HepG2 (cell line): Measurements from ENCODE around the gene TMEM239. TPM values are rescaled to one million over a fixed set of nuclear protein-coding genes. Genes with fewer than 3 reads are reported as not detected.

Experiments used
- ARHGAP35 ChIP-seq: sonication (generic); formaldehyde crosslinking; IDR thresholded peaks from 2 replicates; pipeline ENCODE4 v1.9.0; 2022; ENCODE audit warnings: mild to moderate bottlenecking, inconsistent platforms, moderate library complexity, missing genetic modification reagents, borderline replicate concordance
- ATM ChIP-seq: fragments of 450-650 bp; IDR thresholded peaks from 2 replicates; pipeline ENCODE4 v1.7.1; 2017; ENCODE audit warnings: mild to moderate bottlenecking, borderline replicate concordance
- CBX1 ChIP-seq: IDR thresholded peaks from one replicate; pipeline ENCODE4 v1.6.1; 2016; ENCODE audit warnings: antibody characterized with exemption, low read depth
- DDIT3 ChIP-seq: sonication (generic); formaldehyde crosslinking; IDR thresholded peaks from 2 replicates; pipeline ENCODE4 v1.4.0; 2020; ENCODE audit warnings: mild to moderate bottlenecking, missing genetic modification reagents
- FOXP1 ChIP-seq, 2 experiments: fragments of 450-650 bp in 1 of 2; IDR thresholded peaks; 2 replicates each; pipeline ENCODE4 v1.6.1; 2017 to 2018; ENCODE audit warnings: antibody characterized with exemption in 1 of 2
- GPN1 ChIP-seq: sonication (generic); formaldehyde crosslinking; IDR thresholded peaks from 2 replicates; pipeline ENCODE4 v1.5.1; 2020; ENCODE audit warnings: missing genetic modification reagents, borderline replicate concordance
- HOMEZ ChIP-seq: IDR thresholded peaks from 2 replicates; pipeline ENCODE4 v1.6.1; 2016; ENCODE audit warnings: low read depth
- KLF15 ChIP-seq: sonication (generic); formaldehyde crosslinking; IDR thresholded peaks from 2 replicates; pipeline ENCODE4 v1.8.1; 2023; ENCODE audit warnings: borderline replicate concordance, mild to moderate bottlenecking, inconsistent platforms, missing genetic modification reagents, mixed read lengths
- NONO ChIP-seq, 2 experiments: fragments of 450-650 bp in 1 of 2; sonication (generic) in 1 of 2; formaldehyde crosslinking in 1 of 2; IDR thresholded peaks in 1 of 2; conservative IDR thresholded peaks in 1 of 2; 2 replicates each; pipeline versions ENCODE4 v1.6.1 to v1.8.0; 2017 to 2022; ENCODE audit warnings: mild to moderate bottlenecking in 1 of 2, missing genetic modification reagents in 1 of 2, moderate library complexity in 1 of 2
- SRF ChIP-seq: IDR thresholded peaks from 2 replicates; pipeline ENCODE4 v1.6.1; 2011; ENCODE audit warnings: mild to moderate bottlenecking, low read depth, low read length, moderate library complexity
- U2AF2 ChIP-seq: fragments of 200-400 bp; formaldehyde crosslinking; IDR thresholded peaks from 2 replicates; pipeline ENCODE4 v1.6.1; 2017; ENCODE audit warnings: low read depth, mild to moderate bottlenecking, low read length
- ZFYVE20 ChIP-seq: sonication (generic); formaldehyde crosslinking; IDR thresholded peaks from 2 replicates; pipeline ENCODE4 v1.8.0; 2023; ENCODE audit warnings: low read depth, mild to moderate bottlenecking, moderate library complexity, missing genetic modification reagents, borderline replicate concordance
- ZMYM3 ChIP-seq: sonication (generic); formaldehyde crosslinking; IDR thresholded peaks from 2 replicates; pipeline ENCODE4 v1.5.1; 2020; ENCODE audit warnings: mild to moderate bottlenecking, missing genetic modification reagents
- ZNF597 ChIP-seq: sonication (generic); formaldehyde crosslinking; IDR thresholded peaks from 2 replicates; pipeline ENCODE4 v1.5.0; 2020; ENCODE audit warnings: missing genetic modification reagents
- ZNF660 ChIP-seq: sonication (generic); formaldehyde crosslinking; IDR thresholded peaks from 2 replicates; pipeline ENCODE4 v1.5.1; 2020; ENCODE audit warnings: mild to moderate bottlenecking, low read depth, missing genetic modification reagents, borderline replicate concordance
- ZNF687 ChIP-seq: sonication (generic); formaldehyde crosslinking; IDR thresholded peaks from 2 replicates; pipeline ENCODE4 v1.5.1; 2020; ENCODE audit warnings: mild to moderate bottlenecking, missing genetic modification reagents, moderate library complexity
- ZNF75D ChIP-seq: sonication (generic); formaldehyde crosslinking; IDR thresholded peaks from 2 replicates; pipeline ENCODE4 v1.8.1; 2023; ENCODE audit warnings: missing genetic modification reagents, mild to moderate bottlenecking, borderline replicate concordance
- ZNF788 ChIP-seq: sonication (generic); formaldehyde crosslinking; IDR thresholded peaks from 2 replicates; pipeline ENCODE4 v1.5.0; 2020; ENCODE audit warnings: mild to moderate bottlenecking, missing genetic modification reagents, borderline replicate concordance
- polyA plus RNA-seq, 8 experiments: library from polyadenylated mRNA; depleted of rRNA in 3 of 8; stranded (reverse) in 7 of 8; unstranded in 1 of 8; fragments of >200 nt; fragmentation: Illumina TruSeq in 4 of 8; extraction: Trizol in 4 of 8; gene quantifications; 2 replicates each; pipeline versions ENCODE4 v1.2.1 to v1.2.3, GENCODE V29; 2011 to 2016; ENCODE audit warnings: low read depth in 4 of 8, missing spikeins in 1 of 8, mixed read lengths in 1 of 8; ENCODE audit not compliant: insufficient read depth in 1 of 8
- total RNA-seq, 5 experiments: library from RNA; depleted of rRNA; stranded (reverse); fragments of >200 nt; fragmentation: Illumina TruSeq; extraction: Trizol; gene quantifications; 2 replicates each; pipeline ENCODE4 v1.2.3, GENCODE V29; 2016; ENCODE audit warnings: low read depth in 1 of 5
- TF ChIP-seq, protein P1 (sequence below): sonication (generic); formaldehyde crosslinking; IDR thresholded peaks from 2 replicates; pipeline ENCODE4 v1.4.0; 2020; ENCODE audit warnings: missing genetic modification reagents

Gene TMEM239
- total and polyA plus RNA-seq, 2 of the 13 experiments (the other 11 are each of a cell fraction or from before 2014, with no cell fraction given), result not detected

DNA sequence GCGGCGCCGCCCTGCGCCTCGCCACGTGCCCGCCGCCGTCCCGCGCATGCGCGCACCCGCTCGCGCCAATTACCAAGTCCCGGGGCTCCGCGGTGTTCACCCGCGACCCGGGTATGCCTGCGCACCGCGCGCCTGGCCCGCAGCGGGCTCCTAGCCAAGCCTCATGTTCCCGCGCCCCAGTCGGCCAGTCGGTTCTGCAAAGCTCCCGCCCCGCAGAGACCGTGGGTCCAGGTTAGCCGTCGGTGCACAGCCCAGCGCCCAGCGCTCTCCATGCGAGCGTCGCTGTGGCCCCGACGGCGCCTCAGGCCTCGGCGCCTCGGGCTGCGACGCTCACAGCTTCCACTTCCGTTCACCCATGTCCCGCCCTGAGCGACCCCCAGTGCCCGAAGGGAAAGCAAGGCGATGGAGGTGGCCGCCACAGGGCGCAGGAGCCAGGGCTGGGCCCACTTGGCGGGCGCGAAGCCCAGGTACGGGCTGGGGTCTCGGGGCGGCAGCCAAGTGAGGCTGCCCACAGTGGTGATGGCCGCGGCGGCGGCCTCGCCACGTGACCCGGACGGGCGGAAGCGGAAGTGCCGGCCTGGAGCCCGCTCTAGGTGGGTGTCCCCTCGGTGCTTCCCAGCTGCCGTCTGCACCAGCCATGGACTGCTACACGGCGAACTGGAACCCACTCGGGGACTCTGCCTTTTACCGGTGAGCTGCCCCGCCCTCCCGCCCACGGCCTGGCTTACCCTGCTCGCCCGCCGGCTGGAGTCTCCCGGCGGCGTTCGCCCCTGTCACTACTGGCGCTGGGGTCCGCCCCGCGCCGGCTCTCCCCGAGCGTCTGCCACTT is 24.2 kb downstream of the TMEM239 start, which contains the start of the genes PCED1A and VPS16 (continued):
- TF ChIP-seq ZFYVE20 (peak; percentile 97; the same call in 1 of the 2 replicates), CBX1 (peak; percentile 90), ZNF75D (no peak), ZMYM3 (CRISPR knock-in tag) (0 out of 2 replicates have a peak, but pooled peaks have one; percentile 20), NONO (IDR thresholded peaks at IDR 0.05) (no peak), NONO (CRISPR knock-in tag; conservative IDR thresholded peaks at IDR 0.05) (peak; percentile 98), ZNF597 (CRISPR knock-in tag) (no peak), HOMEZ (CRISPR knock-in tag) (peak; percentile 55), GPN1 (CRISPR knock-in tag) (peak; percentile 41; the same call in 1 of the 2 replicates), KLF15 (peak; percentile 95), ZNF660 (CRISPR knock-in tag) (no peak), ARHGAP35 (peak; percentile 99), DDIT3 (CRISPR knock-in tag) (peak; percentile 42; the same call in 1 of the 2 replicates), SRF (no peak), ATM (no peak), FOXP1 (IDR thresholded peaks at IDR 0.05) (no peak), FOXP1 (CRISPR knock-in tag; IDR thresholded peaks at IDR 0.05) (no peak), ZNF687 (CRISPR knock-in tag) (peak; percentile 99), ZNF788 (CRISPR knock-in tag) (peak; percentile 92), U2AF2 (0 out of 2 replicates have a peak, but pooled peaks have one; percentile 44)
- TF ChIP-seq, protein P1, sequence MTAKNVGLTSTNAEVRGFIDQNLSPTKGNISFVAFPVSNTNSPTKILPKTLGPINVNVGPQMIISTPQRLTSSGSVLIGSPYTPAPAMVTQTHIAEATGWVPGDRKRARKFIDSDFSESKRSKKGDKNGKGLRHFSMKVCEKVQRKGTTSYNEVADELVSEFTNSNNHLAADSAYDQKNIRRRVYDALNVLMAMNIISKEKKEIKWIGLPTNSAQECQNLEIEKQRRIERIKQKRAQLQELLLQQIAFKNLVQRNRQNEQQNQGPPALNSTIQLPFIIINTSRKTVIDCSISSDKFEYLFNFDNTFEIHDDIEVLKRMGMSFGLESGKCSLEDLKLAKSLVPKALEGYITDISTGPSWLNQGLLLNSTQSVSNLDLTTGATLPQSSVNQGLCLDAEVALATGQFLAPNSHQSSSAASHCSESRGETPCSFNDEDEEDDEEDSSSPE, result peak; percentile 93
